Astrocyte (in vitro differentiated cells and primary cell): ENCODE data around the gene PPP1R16B. TPM values are rescaled to one million over a fixed set of nuclear protein-coding genes. Genes with fewer than 3 reads are reported as not detected.

Source experiments
- DNase-seq: peaks from one replicate; pipeline ENCODE4 v3.0.0-alpha.2; 2010; ENCODE audit warnings: low read depth
- FAIRE-seq: peaks from 2 replicates; lab custom pipeline; 2011; peaks lifted over from hg19 to GRCh38; lab: Jason Lieb, UNC
- H2AFZ ChIP-seq: 2 replicates; pipeline ENCODE4 v1.6.0; 2012; ENCODE audit warnings: low read depth, low read length, inconsistent platforms
- H3K27ac ChIP-seq: 2 replicates; pipeline ENCODE4 v1.5.1; 2011; ENCODE audit warnings: low read depth, low read length, inconsistent platforms
- H3K27me3 ChIP-seq: 2 replicates; pipeline ENCODE4 v1.6.0; 2011; ENCODE audit warnings: low read length, inconsistent platforms; ENCODE audit not compliant: insufficient read depth
- H3K36me3 ChIP-seq: 2 replicates; pipeline ENCODE4 v1.5.1; 2011; ENCODE audit warnings: low read length, inconsistent platforms; ENCODE audit not compliant: insufficient read depth
- H3K4me1 ChIP-seq: 2 replicates; pipeline ENCODE4 v1.5.1; 2011; ENCODE audit warnings: low read length, inconsistent platforms; ENCODE audit not compliant: insufficient read depth
- H3K4me2 ChIP-seq: 2 replicates; pipeline ENCODE4 v1.6.0; 2012; ENCODE audit warnings: low read length, inconsistent platforms
- H3K4me3 ChIP-seq: 2 replicates; pipeline ENCODE4 v1.5.1; 2011; ENCODE audit warnings: low read depth, mild to moderate bottlenecking, low read length, inconsistent platforms; ENCODE audit not compliant: insufficient read depth
- H3K79me2 ChIP-seq: 2 replicates; pipeline ENCODE4 v1.6.0; 2012; ENCODE audit warnings: mild to moderate bottlenecking, low read length, inconsistent platforms; ENCODE audit not compliant: insufficient read depth
- H3K9ac ChIP-seq: 2 replicates; pipeline ENCODE4 v1.6.0; 2012; ENCODE audit warnings: mild to moderate bottlenecking, low read length, inconsistent platforms
- H3K9me3 ChIP-seq: 2 replicates; pipeline ENCODE4 v1.5.1; 2012; ENCODE audit warnings: low read depth, mild to moderate bottlenecking, low read length, inconsistent platforms; ENCODE audit not compliant: insufficient read depth
- H4K20me1 ChIP-seq: 2 replicates; pipeline ENCODE4 v1.6.0; 2012; ENCODE audit warnings: low read length, inconsistent platforms; ENCODE audit not compliant: insufficient read depth
- H3K27ac Mint-ChIP-seq: one replicate; pipeline ENCODE4 v1.8.0; 2021; ENCODE audit warnings: mild to moderate bottlenecking, mixed read lengths; ENCODE audit not compliant: unreplicated experiment
- H3K27me3 Mint-ChIP-seq: one replicate; pipeline ENCODE4 v1.8.0; 2021; ENCODE audit warnings: low read depth, mixed read lengths; ENCODE audit not compliant: unreplicated experiment
- H3K36me3 Mint-ChIP-seq: one replicate; pipeline ENCODE4 v1.8.0; 2021; ENCODE audit warnings: low read depth, mixed read lengths; ENCODE audit not compliant: unreplicated experiment
- H3K4me1 Mint-ChIP-seq: one replicate; pipeline ENCODE4 v1.8.0; 2021; ENCODE audit warnings: low read depth, mixed read lengths; ENCODE audit not compliant: unreplicated experiment
- H3K4me3 Mint-ChIP-seq: one replicate; pipeline ENCODE4 v1.8.0; 2021; ENCODE audit warnings: mild to moderate bottlenecking, moderate library complexity, mixed read lengths; ENCODE audit not compliant: unreplicated experiment
- H3K9me3 Mint-ChIP-seq: one replicate; pipeline ENCODE4 v1.8.0; 2021; ENCODE audit warnings: mild to moderate bottlenecking, mixed read lengths; ENCODE audit not compliant: unreplicated experiment
- CTCF ChIP-seq: IDR thresholded peaks from 2 replicates; pipeline ENCODE4 v1.5.1; 2011; ENCODE audit warnings: low read depth, mild to moderate bottlenecking, inconsistent platforms, low read length, moderate library complexity; ENCODE audit not compliant: insufficient read depth
- EZH2 ChIP-seq: IDR thresholded peaks from 2 replicates; pipeline ENCODE4 v1.6.1; 2012; ENCODE audit warnings: mild to moderate bottlenecking, low read length, inconsistent platforms; ENCODE audit not compliant: insufficient read depth
- total RNA-seq: library from RNA; stranded (reverse); gene quantifications from 2 replicates; pipeline ENCODE4 v1.2.1, GENCODE V29; 2021

Gene PPP1R16B
- total RNA-seq, 1 donor from 2014 or later: 0.68 TPM

- no peak overlapping the region for H2AFZ ChIP-seq
- no peak overlapping the region for H3K9ac ChIP-seq
- Mint-ChIP-seq H3K27me3 (peaks cover 8% of the 10 kb centered on the region), H3K36me3 (no peaks in the 10 kb centered on the region), H3K4me1 (peaks cover 8% of the 10 kb centered on the region), H3K9me3 (no peaks in the 10 kb centered on the region), H3K27ac (no peak overlapping the region), H3K4me3 (no peak overlapping the region)
- FAIRE-seq: no peak
- TF ChIP-seq EZH2 (no peak), CTCF (no peak)
- no peak overlapping the region for H3K4me2 ChIP-seq
- H3K4me1 ChIP-seq: no peaks in the 10 kb centered on the region
- H4K20me1 ChIP-seq: no peaks in the 10 kb centered on the region
- DNase-seq: no peak
- H3K27ac ChIP-seq: no peak overlapping the region
- no peaks in the 10 kb centered on the region for H3K36me3 ChIP-seq
- no peaks in the 10 kb centered on the region for H3K9me3 ChIP-seq
- no peaks in the 10 kb centered on the region for H3K79me2 ChIP-seq
- peaks cover 12% of the 10 kb centered on the region for H3K27me3 ChIP-seq
- H3K4me3 ChIP-seq: no peak overlapping the region
Observed at GRCh38 chr20:38831049-38831691, 25.7 kb downstream of the PPP1R16B start.

DNA sequence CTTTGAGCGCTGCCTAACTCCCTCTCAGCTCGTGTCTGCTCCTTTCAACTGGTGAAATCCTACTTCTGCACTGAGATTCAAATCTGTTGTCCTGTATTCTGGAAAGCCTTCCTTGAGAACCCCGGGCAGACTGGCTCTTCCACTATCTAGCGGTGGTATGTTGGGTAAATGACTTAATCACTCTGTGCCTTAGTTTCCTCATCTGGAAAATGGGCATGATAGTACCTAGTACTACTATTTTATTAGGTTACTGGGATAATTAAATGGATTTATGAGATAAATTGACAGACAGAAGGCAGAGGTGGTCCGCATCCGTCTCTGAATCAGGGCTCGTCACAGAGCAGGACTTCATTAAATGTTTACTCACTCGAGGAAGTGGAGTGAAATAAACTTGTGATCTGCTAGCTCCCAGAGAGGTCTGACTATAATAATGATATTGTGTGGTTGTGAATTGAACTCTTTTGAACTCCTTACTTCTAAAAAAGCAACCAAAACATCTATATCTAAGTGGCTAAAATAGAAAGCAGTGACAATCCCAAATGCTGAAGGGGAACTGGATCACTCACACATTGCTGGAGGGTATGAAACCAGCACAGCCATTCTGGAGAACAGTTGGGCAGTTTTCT, 26.6 kb downstream of the PPP1R16B start:
- H3K9ac ChIP-seq: no peak overlapping the region
- H4K20me1 ChIP-seq: no peaks in the 10 kb centered on the region
- H3K27ac ChIP-seq: no peak overlapping the region
- peaks cover 6% of the 10 kb centered on the region for H3K4me1 Mint-ChIP-seq
- H3K9me3 ChIP-seq: no peaks in the 10 kb centered on the region
- H3K36me3 Mint-ChIP-seq: no peaks in the 10 kb centered on the region
- no peak overlapping the region for H3K27ac Mint-ChIP-seq
- no peak overlapping the region for H3K4me3 ChIP-seq
- peaks cover 8% of the 10 kb centered on the region for H3K27me3 Mint-ChIP-seq
- no peak overlapping the region for H2AFZ ChIP-seq
- H3K4me3 Mint-ChIP-seq: no peak overlapping the region
- no peak overlapping the region for H3K4me2 ChIP-seq
- DNase-seq (no peak), FAIRE-seq (no peak)
- H3K36me3 ChIP-seq: no peaks in the 10 kb centered on the region
- H3K4me1 ChIP-seq: no peaks in the 10 kb centered on the region
- H3K79me2 ChIP-seq: no peaks in the 10 kb centered on the region
- H3K27me3 ChIP-seq: peaks cover 12% of the 10 kb centered on the region
- no peaks in the 10 kb centered on the region for H3K9me3 Mint-ChIP-seq
- no peak for TF ChIP-seq EZH2
- TF ChIP-seq CTCF: no peak
